NCI-H526 (cell line): ENCODE measurements around the gene CAPN11.
"Not testable (repeated sequence)": the region's sequence is repeated elsewhere in the genome, so short reads cannot be mapped to it uniquely, and the experiment has no call there.

Source experiments
- DNase-seq, 2 experiments: peaks; one replicate each; lab custom pipeline; 2025; lab: John Stamatoyannopoulos, UW

CAPN11 gene

DNA sequence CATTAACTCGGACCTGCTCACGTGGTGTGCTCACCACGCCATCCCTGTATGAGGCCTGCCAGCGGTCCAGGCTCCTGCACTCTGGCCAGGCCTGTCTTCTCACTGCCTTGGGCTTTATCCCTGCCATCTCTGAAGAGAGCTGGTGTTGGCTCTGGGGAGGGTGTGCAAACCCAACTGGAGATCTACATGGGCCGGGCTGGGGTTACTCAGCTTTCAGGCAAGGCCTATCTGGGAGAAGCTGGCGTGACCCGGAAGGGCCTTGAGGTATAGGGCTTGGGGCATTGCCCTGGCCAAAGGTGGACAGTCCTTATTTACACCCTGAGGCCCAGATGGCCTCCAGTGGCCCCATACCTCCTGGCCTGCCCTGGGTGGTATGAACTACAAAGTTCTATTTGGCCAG, 69.8 kb downstream of the CAPN11 start:
- no peak for DNase-seq

GRCh38 chr6:44228836-44229235, 70.2 kb downstream of the CAPN11 start:
- DNase-seq, result no peak

GRCh38 chr6:44229376-44230033, 70.9 kb downstream of the CAPN11 start:
- no peak for DNase-seq

- DNase-seq, result no peak
Observed at GRCh38 chr6:44230034-44230675, 71.5 kb downstream of the CAPN11 start.

- DNase-seq, result not testable (repeated sequence)
Observed at GRCh38 chr6:44231426-44231825, 72.8 kb downstream of the CAPN11 start.

DNA sequence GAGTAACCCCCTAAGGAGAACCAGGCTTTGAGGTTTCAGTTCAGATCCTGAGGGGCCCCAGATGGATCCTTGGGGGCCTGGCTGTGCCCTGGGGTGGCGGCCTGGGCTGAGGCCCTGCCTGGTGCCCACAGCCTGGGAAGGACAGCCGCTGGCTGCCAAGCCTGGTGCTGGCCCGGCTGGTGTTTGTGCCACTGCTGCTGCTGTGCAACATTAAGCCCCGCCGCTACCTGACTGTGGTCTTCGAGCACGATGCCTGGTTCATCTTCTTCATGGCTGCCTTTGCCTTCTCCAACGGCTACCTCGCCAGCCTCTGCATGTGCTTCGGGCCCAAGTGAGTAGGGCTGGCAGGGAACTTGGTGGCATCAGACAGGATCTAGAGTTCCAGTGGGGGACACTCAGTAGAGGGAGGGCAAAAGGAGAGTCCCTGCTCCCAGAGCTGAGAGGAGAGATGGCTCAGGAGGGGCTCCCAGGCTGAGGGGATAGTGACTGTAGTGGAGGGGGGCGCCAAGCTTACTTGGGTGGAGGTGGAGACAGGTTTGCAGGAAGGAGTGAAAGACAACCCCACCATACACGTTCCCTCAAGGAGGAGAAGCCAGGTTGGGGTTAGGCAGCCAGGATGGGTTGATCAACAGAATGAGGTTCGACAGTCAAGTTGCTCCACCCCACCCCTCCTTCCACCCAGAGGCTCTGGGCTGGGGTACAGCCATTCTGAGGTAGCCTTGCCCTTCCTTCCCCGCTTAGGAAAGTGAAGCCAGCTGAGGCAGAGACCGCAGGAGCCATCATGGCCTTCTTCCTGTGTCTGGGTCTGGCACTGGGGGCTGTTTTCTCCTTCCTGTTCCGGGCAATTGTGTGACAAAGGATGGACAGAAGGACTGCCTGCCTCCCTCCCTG, 74.3 kb downstream of the CAPN11 start:
- DNase-seq, result no peak

- DNase-seq, result no peak
Observed at GRCh38 chr6:44233567-44234100, 75.0 kb downstream of the CAPN11 start.
